Urinary bladder (tissue), 4 donors: Measurements from ENCODE around the gene TRIM32. TPM values are rescaled to one million over a fixed set of nuclear protein-coding genes. Genes with fewer than 3 reads are reported as not detected.

ENCODE experiments used
- DNase-seq: peaks from one replicate; pipeline ENCODE4 v3.0.0-alpha.2; 2015; ENCODE audit errors: extremely low spot score
- H3K27ac ChIP-seq: one replicate; pipeline ENCODE4 v1.5.1; 2013; ENCODE audit warnings: low read depth, mild to moderate bottlenecking, moderate library complexity
- H3K36me3 ChIP-seq: one replicate; pipeline ENCODE4 v1.6.1; 2013; ENCODE audit warnings: mild to moderate bottlenecking, moderate library complexity; ENCODE audit not compliant: insufficient read depth
- H3K4me1 ChIP-seq: one replicate; pipeline ENCODE4 v1.6.1; 2013; ENCODE audit warnings: mild to moderate bottlenecking, moderate library complexity; ENCODE audit not compliant: insufficient read depth
- H3K4me3 ChIP-seq: one replicate; pipeline ENCODE4 v1.5.1; 2013; ENCODE audit warnings: low read depth, low read length
- WGBS: extraction: QIAGEN DNeasy Blood & Tissue Kit; methylation state at CpG from one replicate; pipeline ENCODE4 v1.1.7; 2013; 5-methylcytosine and 5-hydroxymethylcytosine counted together
- polyA plus RNA-seq: library from polyadenylated mRNA; stranded (reverse); fragments of 200-250 nt; gene quantifications from one replicate; pipeline ENCODE4 v1.2.3, GENCODE V29; 2013
- total RNA-seq: library from RNA; depleted of rRNA; stranded (reverse); fragments of >200 nt; gene quantifications from one replicate; pipeline ENCODE4 v1.2.3, GENCODE V29; 2014
- donor health status: healthy with polysubstance abuse.
- donor health status: healthy.

The TRIM32 gene
- total and polyA plus RNA-seq, 2 donors, result 10.3 to 15.8 TPM

DNA sequence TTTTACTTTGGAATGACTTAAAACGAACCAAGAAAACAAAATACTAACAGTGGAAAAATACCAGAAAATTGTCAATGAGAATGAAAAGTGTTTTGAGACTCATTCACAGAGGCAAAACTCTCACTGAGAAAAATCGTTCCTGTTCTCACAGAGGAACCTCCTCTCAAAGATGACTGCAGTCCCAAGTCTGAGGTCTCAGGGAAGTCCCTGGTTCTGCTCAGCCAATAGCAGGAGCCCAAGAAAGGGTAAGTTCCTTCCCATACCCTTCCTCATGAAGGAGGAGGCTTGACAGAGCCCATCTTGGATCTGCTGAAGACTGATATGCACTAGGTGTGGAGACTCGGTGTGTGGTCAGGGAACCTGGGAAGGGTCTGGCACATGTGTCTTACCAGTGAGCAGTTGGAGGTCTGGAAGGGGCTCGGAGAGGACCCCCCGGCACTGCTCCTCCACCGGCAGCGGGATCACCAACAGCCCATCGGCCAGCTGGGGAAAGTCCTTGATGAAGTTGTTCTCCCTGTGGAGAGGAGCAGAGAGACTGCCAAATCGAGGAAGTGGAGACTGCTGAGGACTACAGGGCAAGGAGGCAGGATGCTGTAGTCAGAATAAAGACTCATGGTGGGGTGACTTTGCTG, 46.0 kb downstream of the TRIM32 start:
- Histone ChIP-seq H3K27ac (no peak overlapping the region), H3K36me3 (no peaks in the 10 kb centered on the region), H3K4me1 (no peaks in the 10 kb centered on the region), H3K4me3 (no peak overlapping the region)
- 81% methylated on average over 9 of the region's 9 CpGs for WGBS
- DNase-seq, result no peak

GRCh38 chr9:116736399-116737151, 49.5 kb downstream of the TRIM32 start:
- Histone ChIP-seq H3K4me1 (no peaks in the 10 kb centered on the region), H3K27ac (no peak overlapping the region), H3K4me3 (no peak overlapping the region), H3K36me3 (no peaks in the 10 kb centered on the region)
- WGBS, result 62% methylated on average over 8 of the region's 8 CpGs
- no peak for DNase-seq

DNA sequence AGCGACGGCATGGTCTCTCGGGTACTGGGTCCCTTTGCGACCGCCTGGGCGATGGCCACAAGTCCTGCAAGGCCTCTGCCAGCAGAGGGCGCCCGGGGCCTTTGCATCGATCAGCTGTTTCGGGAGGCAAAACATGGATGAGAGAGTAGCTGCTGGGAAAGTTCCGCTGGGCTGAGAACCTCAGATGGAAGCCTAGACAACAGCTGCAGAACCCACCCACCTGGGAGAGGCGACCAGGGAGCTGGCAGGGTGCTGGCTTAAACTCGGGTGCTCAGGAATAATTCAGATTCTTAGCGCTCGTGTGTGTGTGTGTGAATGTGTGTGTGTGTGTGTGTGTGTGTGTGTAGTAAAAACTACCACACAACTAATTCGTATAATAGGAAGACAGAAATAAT, 50.0 kb downstream of the TRIM32 start:
- no peak overlapping the region for H3K4me3 ChIP-seq
- peak; percentile 7 for DNase-seq
- H3K27ac ChIP-seq, result no peak overlapping the region

DNA sequence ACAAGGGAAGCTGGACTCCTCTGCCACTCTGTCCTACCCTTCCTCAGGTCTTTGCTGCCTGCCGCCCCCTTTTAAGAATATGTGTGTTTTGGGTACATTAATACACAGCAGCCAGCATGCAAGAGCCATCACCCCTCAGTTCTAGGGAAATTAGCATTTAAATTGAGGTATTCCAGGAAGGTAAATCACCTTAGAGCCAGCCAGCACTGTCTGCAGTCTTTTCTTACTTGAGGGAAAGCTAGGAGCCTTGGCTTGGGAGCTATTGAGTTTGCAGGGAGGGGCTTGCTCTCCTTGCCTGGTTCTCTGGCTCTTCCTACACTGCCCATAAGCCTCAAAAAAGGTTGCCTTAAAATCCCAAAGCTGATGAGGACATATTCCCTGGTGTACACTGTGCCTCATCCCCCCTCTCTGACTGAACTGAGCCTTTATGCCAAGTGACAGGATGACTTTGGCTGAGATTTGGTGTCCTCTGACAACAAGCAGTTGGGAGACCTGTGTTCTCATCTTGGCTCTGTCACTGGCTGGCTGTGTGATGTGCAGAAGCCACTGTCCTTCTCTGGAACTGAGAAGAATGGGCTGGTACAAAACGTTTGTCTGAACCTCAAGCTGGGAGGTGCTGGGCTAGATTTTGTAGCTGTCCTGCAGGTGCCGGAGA, 54.1 kb downstream of the TRIM32 start:
- Histone ChIP-seq H3K4me3 (no peak overlapping the region), H3K4me1 (no peaks in the 10 kb centered on the region), H3K27ac (no peak overlapping the region), H3K36me3 (no peaks in the 10 kb centered on the region)
- 61% methylated on average over 3 of the region's 3 CpGs for WGBS
- DNase-seq, result no peak

More for the DNA sequence above, 50.0 kb downstream of the TRIM32 start:
- H3K4me1 ChIP-seq, result no peaks in the 10 kb centered on the region
- WGBS, result 20% methylated on average over 16 of the region's 16 CpGs
- H3K36me3 ChIP-seq, result no peaks in the 10 kb centered on the region

GRCh38 chr9:116741742-116742141, 54.6 kb downstream of the TRIM32 start:
- H3K27ac ChIP-seq, result no peak overlapping the region
- no peak overlapping the region for H3K4me3 ChIP-seq
- 72% methylated on average over 2 of the region's 2 CpGs for WGBS
- no peaks in the 10 kb centered on the region for H3K4me1 ChIP-seq
- no peaks in the 10 kb centered on the region for H3K36me3 ChIP-seq
- no peak for DNase-seq

GRCh38 chr9:116749176-116749575, 62.1 kb downstream of the TRIM32 start:
- Histone ChIP-seq H3K27ac (no peak overlapping the region), H3K4me3 (no peak overlapping the region), H3K36me3 (no peaks in the 10 kb centered on the region), H3K4me1 (no peaks in the 10 kb centered on the region)
- no peak for DNase-seq
- WGBS, result 92% methylated on average over 3 of the region's 3 CpGs

- H3K4me3 ChIP-seq, result no peak overlapping the region
- DNase-seq, result no peak
- H3K36me3 ChIP-seq, result no peaks in the 10 kb centered on the region
- H3K27ac ChIP-seq, result no peak overlapping the region
- H3K4me1 ChIP-seq, result no peaks in the 10 kb centered on the region
- 59% methylated on average over 2 of the region's 2 CpGs for WGBS
These were observed 62.7 kb downstream of the TRIM32 start for GRCh38 chr9:116749772-116750171.

DNA sequence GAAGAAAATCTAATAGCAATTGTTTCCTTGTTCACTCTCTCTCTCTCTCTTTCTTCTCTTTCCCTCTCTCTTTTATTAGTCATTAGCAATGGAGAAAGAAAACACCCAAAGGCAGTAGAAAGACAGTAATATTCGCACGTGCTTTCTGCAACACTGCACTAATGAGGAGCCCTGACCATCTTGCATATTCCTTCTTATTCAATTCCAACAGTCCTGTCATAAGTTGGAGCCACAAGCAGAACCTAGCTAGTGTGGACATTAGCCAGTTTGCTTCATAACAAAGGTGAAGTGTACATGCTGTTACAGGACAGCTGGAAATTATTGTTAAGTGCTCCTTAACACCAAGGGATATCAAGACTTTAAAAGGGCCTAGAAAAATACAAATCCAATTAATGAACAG, 63.4 kb downstream of the TRIM32 start:
- no peaks in the 10 kb centered on the region for H3K36me3 ChIP-seq
- DNase-seq, result no peak
- 55% methylated on average over 2 of the region's 2 CpGs for WGBS

More for the DNA sequence above, 63.4 kb downstream of the TRIM32 start:
- no peaks in the 10 kb centered on the region for H3K4me1 ChIP-seq
- H3K4me3 ChIP-seq, result no peak overlapping the region
- no peak overlapping the region for H3K27ac ChIP-seq
